DND-41 (cell line): ENCODE data around the gene KCNN2.

Experiments used
- EZH2 ChIP-seq: IDR thresholded peaks from 3 replicates; pipeline ENCODE4 v1.6.1; 2012; ENCODE audit warnings: borderline replicate concordance, low read depth, mild to moderate bottlenecking, moderate library complexity, low read length, inconsistent platforms; ENCODE audit not compliant: severe bottlenecking
- TF ChIP-seq, protein P1 (sequence below): IDR thresholded peaks from 2 replicates; pipeline ENCODE4 v1.5.1; 2012; ENCODE audit warnings: borderline replicate concordance, low read length, moderate library complexity, mild to moderate bottlenecking; ENCODE audit not compliant: poor library complexity, severe bottlenecking; ENCODE audit errors: extremely low read depth

DNA sequence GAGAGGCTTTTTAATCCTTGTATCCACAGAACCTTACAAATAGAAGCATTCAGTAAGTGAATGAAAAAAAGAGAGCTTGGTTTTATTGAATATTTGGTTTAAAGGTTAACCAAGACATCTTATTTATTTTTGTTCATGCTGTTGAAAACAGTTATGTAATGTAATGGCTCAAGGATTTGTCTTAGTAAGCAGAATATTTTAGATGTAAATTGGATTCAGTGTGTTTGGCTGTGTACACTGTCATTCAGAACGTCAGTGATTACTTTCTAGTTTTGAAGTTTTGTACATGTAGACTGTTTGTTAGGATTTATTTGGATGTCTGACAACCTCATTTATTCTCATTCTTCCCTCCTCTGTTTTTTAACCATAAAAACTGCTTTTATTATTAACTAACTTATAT lies 31.3 kb downstream of the KCNN2 start:
- TF ChIP-seq, protein P1, sequence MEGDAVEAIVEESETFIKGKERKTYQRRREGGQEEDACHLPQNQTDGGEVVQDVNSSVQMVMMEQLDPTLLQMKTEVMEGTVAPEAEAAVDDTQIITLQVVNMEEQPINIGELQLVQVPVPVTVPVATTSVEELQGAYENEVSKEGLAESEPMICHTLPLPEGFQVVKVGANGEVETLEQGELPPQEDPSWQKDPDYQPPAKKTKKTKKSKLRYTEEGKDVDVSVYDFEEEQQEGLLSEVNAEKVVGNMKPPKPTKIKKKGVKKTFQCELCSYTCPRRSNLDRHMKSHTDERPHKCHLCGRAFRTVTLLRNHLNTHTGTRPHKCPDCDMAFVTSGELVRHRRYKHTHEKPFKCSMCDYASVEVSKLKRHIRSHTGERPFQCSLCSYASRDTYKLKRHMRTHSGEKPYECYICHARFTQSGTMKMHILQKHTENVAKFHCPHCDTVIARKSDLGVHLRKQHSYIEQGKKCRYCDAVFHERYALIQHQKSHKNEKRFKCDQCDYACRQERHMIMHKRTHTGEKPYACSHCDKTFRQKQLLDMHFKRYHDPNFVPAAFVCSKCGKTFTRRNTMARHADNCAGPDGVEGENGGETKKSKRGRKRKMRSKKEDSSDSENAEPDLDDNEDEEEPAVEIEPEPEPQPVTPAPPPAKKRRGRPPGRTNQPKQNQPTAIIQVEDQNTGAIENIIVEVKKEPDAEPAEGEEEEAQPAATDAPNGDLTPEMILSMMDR = no peak
- TF ChIP-seq EZH2 = no peak
